ENCODE data around the gene REEP5. TPM values are rescaled to one million over a fixed set of nuclear protein-coding genes. Genes with fewer than 3 reads are reported as not detected.

Gene REEP5
- 94.8 TPM for total RNA-seq

DNA sequence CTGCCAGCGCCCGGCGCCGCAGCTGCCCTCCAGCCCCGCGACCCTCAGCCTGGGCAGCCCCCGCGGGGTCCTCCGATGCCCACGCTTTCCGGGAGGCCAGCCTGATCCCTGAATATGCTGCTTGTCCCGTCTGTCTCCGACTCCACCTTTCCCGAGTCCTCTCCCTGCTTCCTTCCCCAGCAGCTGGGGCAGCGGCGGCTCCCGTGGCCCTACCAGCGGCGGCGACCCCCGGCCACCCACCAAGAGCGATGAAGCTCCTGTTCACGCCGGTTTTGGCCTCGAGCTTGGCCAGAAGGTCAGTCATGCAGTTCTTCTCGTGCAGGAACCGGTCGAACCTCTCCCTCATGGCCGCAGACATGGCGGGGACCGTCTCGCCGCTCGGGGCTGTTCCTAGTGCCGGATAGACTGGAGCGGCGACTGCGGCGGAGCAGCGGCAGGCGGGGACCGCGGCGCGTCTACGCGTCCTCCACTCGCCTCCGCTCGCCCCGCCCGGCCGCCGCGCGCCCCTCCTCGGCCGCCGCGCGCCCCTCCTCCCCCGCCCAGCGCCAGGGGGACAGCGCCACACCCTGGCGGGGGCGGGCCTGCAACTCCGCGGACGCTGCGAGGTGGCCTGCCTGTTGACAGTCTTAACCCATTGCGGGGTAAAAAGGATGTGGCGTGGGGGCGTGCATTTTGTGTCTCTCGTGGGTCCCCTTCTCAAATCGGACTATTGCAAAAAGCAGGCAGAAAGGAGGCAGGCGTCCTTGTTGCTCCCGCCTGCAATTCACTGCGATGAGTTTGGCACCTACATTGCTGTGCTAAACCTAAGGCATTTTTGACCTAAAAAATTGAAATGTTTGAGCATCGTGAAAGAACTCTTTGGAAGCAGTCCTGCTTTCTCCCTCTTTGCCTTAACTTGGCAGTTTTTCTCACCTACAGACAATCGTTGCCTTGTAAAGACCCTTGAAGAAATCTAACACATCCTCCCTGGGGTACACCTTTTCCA is at the start of gene REEP5:
Gene REEP5 (minus strand): TSS at position 395 of the 985 bp plus-strand sequence. CDS start 37 bp downstream, at position 358.

DNA sequence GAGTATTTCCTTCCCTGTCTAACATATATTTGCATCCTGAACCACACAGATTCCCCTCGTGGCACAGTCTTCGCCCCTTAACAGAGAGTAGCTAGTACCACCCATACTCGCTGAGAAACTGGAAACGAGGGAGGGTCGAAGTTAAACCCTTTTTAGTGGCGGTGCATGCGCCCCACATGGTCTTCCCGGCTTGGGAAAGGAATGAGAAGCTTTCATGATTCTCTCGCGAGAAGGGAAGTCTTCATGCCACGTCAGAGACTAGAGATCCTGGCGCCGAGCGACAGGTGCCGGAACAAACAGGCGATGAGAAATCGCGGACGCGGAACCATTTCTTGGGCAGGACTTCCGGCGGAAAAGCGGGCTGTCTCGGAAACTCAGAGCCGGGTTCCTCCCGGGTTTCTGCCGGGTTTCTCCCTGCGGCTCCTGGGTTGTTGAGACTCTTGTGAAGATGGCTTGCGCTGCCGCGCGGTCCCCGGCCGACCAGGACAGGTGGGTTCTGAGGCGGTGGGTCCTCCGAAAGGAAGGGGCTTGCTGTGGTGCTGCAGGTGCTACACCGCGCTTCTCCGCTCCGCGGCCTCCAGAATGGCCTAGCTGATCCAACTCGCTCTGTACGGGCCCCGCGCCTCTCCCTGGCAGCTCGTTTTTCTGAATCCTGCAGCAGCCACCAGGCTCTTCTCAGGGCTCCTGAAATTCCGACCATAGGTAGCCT is 60.9 kb downstream of the REEP5 start, which contains the start of gene SRP19:
Gene SRP19 (plus strand): TSS at position 359 of the 709 bp plus-strand sequence. CDS start 90 bp downstream, at position 449.

Other genes starting within 250 kb of the REEP5 start
- 494 TPM for gene APC, start 184.3 kb downstream of the REEP5 start, total RNA-seq
- 59.5 TPM for gene SRP19, start 60.9 kb downstream of the REEP5 start, total RNA-seq
- 93.3 TPM for gene DCP2, start 54.6 kb upstream of the REEP5 start, total RNA-seq